ENCODE results near the gene CRYBG2. TPM values are rescaled to one million over a fixed set of nuclear protein-coding genes. Genes with fewer than 3 reads are reported as not detected.

Gene CRYBG2
- total and polyA plus RNA-seq, 2 of the 13 experiments (the other 11 are each of a cell fraction or from before 2014, with no cell fraction given), result 1.3 to 2.9 TPM

DNA sequence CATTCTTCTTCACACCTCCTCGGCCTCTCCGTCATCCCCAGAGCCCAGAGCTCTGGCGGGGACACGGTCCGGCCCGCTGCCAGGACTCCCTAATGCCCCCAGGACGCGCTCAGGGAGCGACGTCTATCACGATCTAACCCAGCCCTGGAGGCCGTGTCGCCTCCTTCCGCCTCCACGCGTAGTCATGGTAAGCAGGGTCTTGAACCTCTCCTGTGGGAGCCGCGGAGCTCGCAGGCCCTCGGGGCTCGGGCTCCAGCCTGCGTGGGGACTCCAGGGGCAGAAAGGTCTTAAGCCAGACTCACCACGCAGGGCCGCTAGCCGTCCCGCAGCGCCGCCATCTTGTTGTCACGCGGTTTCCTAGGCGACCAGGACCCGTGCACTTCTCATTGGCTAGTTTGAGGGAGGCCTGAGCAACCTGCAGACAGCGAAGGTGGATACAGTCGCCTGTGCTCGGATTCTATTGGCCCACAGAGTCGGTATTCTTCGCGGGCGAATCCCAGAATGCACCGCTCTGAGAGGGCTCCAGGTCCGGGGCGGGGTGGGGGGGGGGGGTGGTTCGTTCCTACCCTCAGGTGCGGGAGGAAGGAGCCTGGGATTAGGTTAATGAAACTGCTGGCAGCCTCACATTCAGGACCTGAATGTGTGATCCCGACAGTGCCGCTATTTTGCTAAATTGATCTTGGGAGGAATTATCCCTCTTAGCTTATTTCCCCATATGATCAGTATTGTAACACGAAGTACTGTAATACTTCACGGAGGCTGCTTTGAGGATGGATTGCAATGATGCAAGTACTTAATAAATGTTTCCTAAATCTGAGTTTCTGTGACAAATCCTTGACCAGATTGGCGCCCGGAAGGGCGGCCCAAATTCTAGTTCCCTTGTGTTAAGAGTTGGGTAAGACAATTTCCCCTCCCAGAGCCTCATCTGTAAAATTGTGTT lies 47.4 kb downstream of the CRYBG2 start, which contains the start of gene UBXN11 (continued):
- TF ChIP-seq ZBTB21 (CRISPR knock-in tag; IDR thresholded peaks at IDR 0.05), result no peak
- no peak for TF ChIP-seq AGO2 (optimal IDR thresholded peaks at IDR 0.05; ENCODE audit: low read depth, low read length)
- TF ChIP-seq FIP1L1 (IDR thresholded peaks at IDR 0.05; ENCODE audit: borderline replicate concordance, insufficient read depth, low read depth, low read length), result no peak
- 0 out of 2 replicates have a peak, but pooled peaks have one; percentile 50 for TF ChIP-seq ERF (CRISPR knock-in tag; IDR thresholded peaks at IDR 0.05)
- TF ChIP-seq ZZZ3 (CRISPR knock-in tag; IDR thresholded peaks at IDR 0.05; ENCODE audit: borderline replicate concordance), result no peak
- peak; percentile 93 for TF ChIP-seq NFYB (CRISPR knock-in tag; IDR thresholded peaks at IDR 0.05)
- TF ChIP-seq EHMT2 (IDR thresholded peaks at IDR 0.05; ENCODE audit: borderline replicate concordance, low read depth, low read length), result no peak
- no peak for TF ChIP-seq ZNF772 (CRISPR knock-in tag; IDR thresholded peaks at IDR 0.05)
- no peak for TF ChIP-seq TCF7 (IDR thresholded peaks at IDR 0.05; ENCODE audit: low read depth)
- no peak for TF ChIP-seq ZNF354B (CRISPR knock-in tag; IDR thresholded peaks at IDR 0.05)
- TF ChIP-seq, protein P1, sequence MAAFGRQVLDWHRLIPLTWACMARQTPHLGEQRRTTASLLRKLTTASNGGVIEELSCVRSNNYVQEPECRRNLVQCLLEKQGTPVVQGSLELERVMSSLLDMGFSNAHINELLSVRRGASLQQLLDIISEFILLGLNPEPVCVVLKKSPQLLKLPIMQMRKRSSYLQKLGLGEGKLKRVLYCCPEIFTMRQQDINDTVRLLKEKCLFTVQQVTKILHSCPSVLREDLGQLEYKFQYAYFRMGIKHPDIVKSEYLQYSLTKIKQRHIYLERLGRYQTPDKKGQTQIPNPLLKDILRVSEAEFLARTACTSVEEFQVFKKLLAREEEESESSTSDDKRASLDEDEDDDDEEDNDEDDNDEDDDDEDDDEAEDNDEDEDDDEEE (CRISPR knock-in tag; IDR thresholded peaks at IDR 0.05), result no peak
- no peak for TF ChIP-seq PITX1 (CRISPR knock-in tag; IDR thresholded peaks at IDR 0.05)
- TF ChIP-seq RORA (CRISPR knock-in tag; IDR thresholded peaks at IDR 0.05), result no peak
- no peak for TF ChIP-seq FOXK2 (IDR thresholded peaks at IDR 0.05)
- TF ChIP-seq CEBPG (CRISPR knock-in tag; IDR thresholded peaks at IDR 0.05), result no peak
- peak; percentile 98 for TF ChIP-seq YY1 (IDR thresholded peaks at IDR 0.05; ENCODE audit: insufficient read depth, insufficient replicate concordance, low read depth, low read length)
- TF ChIP-seq SATB2 (CRISPR knock-in tag; IDR thresholded peaks at IDR 0.05), result no peak
- TF ChIP-seq ZNF253 (CRISPR knock-in tag; IDR thresholded peaks at IDR 0.05; ENCODE audit: borderline replicate concordance), result no peak
- no peak for TF ChIP-seq SOX6 (IDR thresholded peaks at IDR 0.05)
- TF ChIP-seq SOX6 (CRISPR knock-in tag; IDR thresholded peaks at IDR 0.05), result peak; percentile 34; the same call in 1 of the 2 replicates
- no peak for TF ChIP-seq ZNF572 (CRISPR knock-in tag; IDR thresholded peaks at IDR 0.05)
- no peak for TF ChIP-seq ATRX (CRISPR knock-in tag; IDR thresholded peaks at IDR 0.05; ENCODE audit: borderline replicate concordance)
- TF ChIP-seq, protein P2, sequence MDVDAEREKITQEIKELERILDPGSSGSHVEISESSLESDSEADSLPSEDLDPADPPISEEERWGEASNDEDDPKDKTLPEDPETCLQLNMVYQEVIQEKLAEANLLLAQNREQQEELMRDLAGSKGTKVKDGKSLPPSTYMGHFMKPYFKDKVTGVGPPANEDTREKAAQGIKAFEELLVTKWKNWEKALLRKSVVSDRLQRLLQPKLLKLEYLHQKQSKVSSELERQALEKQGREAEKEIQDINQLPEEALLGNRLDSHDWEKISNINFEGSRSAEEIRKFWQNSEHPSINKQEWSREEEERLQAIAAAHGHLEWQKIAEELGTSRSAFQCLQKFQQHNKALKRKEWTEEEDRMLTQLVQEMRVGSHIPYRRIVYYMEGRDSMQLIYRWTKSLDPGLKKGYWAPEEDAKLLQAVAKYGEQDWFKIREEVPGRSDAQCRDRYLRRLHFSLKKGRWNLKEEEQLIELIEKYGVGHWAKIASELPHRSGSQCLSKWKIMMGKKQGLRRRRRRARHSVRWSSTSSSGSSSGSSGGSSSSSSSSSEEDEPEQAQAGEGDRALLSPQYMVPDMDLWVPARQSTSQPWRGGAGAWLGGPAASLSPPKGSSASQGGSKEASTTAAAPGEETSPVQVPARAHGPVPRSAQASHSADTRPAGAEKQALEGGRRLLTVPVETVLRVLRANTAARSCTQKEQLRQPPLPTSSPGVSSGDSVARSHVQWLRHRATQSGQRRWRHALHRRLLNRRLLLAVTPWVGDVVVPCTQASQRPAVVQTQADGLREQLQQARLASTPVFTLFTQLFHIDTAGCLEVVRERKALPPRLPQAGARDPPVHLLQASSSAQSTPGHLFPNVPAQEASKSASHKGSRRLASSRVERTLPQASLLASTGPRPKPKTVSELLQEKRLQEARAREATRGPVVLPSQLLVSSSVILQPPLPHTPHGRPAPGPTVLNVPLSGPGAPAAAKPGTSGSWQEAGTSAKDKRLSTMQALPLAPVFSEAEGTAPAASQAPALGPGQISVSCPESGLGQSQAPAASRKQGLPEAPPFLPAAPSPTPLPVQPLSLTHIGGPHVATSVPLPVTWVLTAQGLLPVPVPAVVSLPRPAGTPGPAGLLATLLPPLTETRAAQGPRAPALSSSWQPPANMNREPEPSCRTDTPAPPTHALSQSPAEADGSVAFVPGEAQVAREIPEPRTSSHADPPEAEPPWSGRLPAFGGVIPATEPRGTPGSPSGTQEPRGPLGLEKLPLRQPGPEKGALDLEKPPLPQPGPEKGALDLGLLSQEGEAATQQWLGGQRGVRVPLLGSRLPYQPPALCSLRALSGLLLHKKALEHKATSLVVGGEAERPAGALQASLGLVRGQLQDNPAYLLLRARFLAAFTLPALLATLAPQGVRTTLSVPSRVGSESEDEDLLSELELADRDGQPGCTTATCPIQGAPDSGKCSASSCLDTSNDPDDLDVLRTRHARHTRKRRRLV (CRISPR knock-in tag; IDR thresholded peaks at IDR 0.05), result no peak
- no peak for TF ChIP-seq NR1H2 (CRISPR knock-in tag; IDR thresholded peaks at IDR 0.05; ENCODE audit: borderline replicate concordance, low read depth)
